GM21723 (cell line): ENCODE data around the gene PLPPR1.
"Not testable (repeated sequence)": the region's sequence is repeated elsewhere in the genome, so short reads cannot be mapped to it uniquely, and the experiment has no call there.

Experiments used
- ATAC-seq: cut with Tn5 transposase; IDR thresholded peaks from one replicate; pipeline ENCODE4 v1.9.1; 2021; ENCODE audit warnings: mild to moderate bottlenecking, moderate library complexity; ENCODE audit not compliant: unreplicated experiment

Gene PLPPR1

GRCh38 chr9:101274971-101275768 lies 246.6 kb downstream of the PLPPR1 start:
- no peak for ATAC-seq

- no peak for ATAC-seq
Observed at GRCh38 chr9:101275769-101276250, 247.3 kb downstream of the PLPPR1 start.

GRCh38 chr9:101291043-101291442 lies 262.5 kb downstream of the PLPPR1 start:
- ATAC-seq = not testable (repeated sequence)

GRCh38 chr9:101299901-101300300 lies 271.4 kb downstream of the PLPPR1 start:
- ATAC-seq = no peak

- ATAC-seq = no peak
Observed at GRCh38 chr9:101307051-101307450, 278.5 kb downstream of the PLPPR1 start.

- ATAC-seq = no peak
Observed at GRCh38 chr9:101307524-101308213, 279.1 kb downstream of the PLPPR1 start.

GRCh38 chr9:101309139-101309538 lies 280.6 kb downstream of the PLPPR1 start:
- no peak for ATAC-seq

- no peak for ATAC-seq
Observed at GRCh38 chr9:101311191-101311590, 282.7 kb downstream of the PLPPR1 start.

GRCh38 chr9:101311758-101312420 lies 283.4 kb downstream of the PLPPR1 start:
- ATAC-seq = peak; percentile 97

GRCh38 chr9:101312661-101313060 lies 284.1 kb downstream of the PLPPR1 start:
- ATAC-seq = no peak

- ATAC-seq = no peak
Observed at GRCh38 chr9:101315112-101315450, 286.6 kb downstream of the PLPPR1 start.

- ATAC-seq = no peak
Observed at GRCh38 chr9:101317735-101318134, 289.2 kb downstream of the PLPPR1 start.

GRCh38 chr9:101323129-101323528 lies 294.6 kb downstream of the PLPPR1 start:
- ATAC-seq = no peak

- ATAC-seq = no peak
Observed at GRCh38 chr9:101324245-101324804, 295.8 kb downstream of the PLPPR1 start.

GRCh38 chr9:101325053-101325452 lies 296.5 kb downstream of the PLPPR1 start:
- no peak for ATAC-seq

GRCh38 chr9:101326035-101326434 lies 297.5 kb downstream of the PLPPR1 start:
- ATAC-seq = no peak

GRCh38 chr9:101326501-101326900 lies 298.0 kb downstream of the PLPPR1 start:
- no peak for ATAC-seq

- ATAC-seq = not testable (repeated sequence)
Observed at GRCh38 chr9:101327422-101327909, 298.9 kb downstream of the PLPPR1 start.

GRCh38 chr9:101332362-101332761 lies 303.8 kb downstream of the PLPPR1 start:
- no peak for ATAC-seq

- ATAC-seq = no peak
Observed at GRCh38 chr9:101333490-101333889, 305.0 kb downstream of the PLPPR1 start.
